MCF 10A (cell line): ENCODE measurements around the gene PRPF40B. TPM values are rescaled to one million over a fixed set of nuclear protein-coding genes. Genes with fewer than 3 reads are reported as not detected.
A peak's percentile ranks its signal among the peaks of the same experiment; 100 is the strongest.

Experiments used
- BruUV-seq: library from RNA; stranded (reverse); fragments of 400-500 nt; replicated peaks from 2 replicates; lab custom pipeline; 2021; lab: Mats Ljungman, UMichigan
- CTCF ChIA-PET: fragments of 300-600 bp; sonication (Branson Sonifier 250); formaldehyde crosslinking; extraction: SDS; loops from one replicate; lab custom pipeline; 2021; ENCODE audit warnings: antibody characterized with exemption, inconsistent platforms; lab: Yijun Ruan, JAX
- POLR2A ChIA-PET: fragments of 300-600, 350-650 bp; sonication (Branson Sonifier 250); formaldehyde crosslinking; extraction: SDS; loops from one replicate; lab custom pipeline; 2020; ENCODE audit warnings: antibody characterized with exemption, inconsistent platforms; lab: Yijun Ruan, JAX
- DNase-seq: peaks from one replicate; pipeline ENCODE4 v3.0.0-alpha.2; 2018; ENCODE audit not compliant: unreplicated experiment
- H3K27ac Mint-ChIP-seq: one replicate; pipeline ENCODE4 v1.8.0; 2022; ENCODE audit warnings: mild to moderate bottlenecking, low read depth, mixed read lengths; ENCODE audit not compliant: unreplicated experiment
- H3K27me3 Mint-ChIP-seq: one replicate; pipeline ENCODE4 v1.8.0; 2022; ENCODE audit warnings: mixed read lengths; ENCODE audit not compliant: insufficient read depth, unreplicated experiment
- H3K36me3 Mint-ChIP-seq: one replicate; pipeline ENCODE4 v1.8.0; 2022; ENCODE audit warnings: mild to moderate bottlenecking, moderate library complexity, mixed read lengths; ENCODE audit not compliant: insufficient read depth, unreplicated experiment
- H3K4me1 Mint-ChIP-seq: one replicate; pipeline ENCODE4 v1.8.0; 2022; ENCODE audit warnings: mixed read lengths; ENCODE audit not compliant: insufficient read depth, unreplicated experiment
- H3K4me3 Mint-ChIP-seq: one replicate; pipeline ENCODE4 v1.8.0; 2022; ENCODE audit warnings: mild to moderate bottlenecking, moderate library complexity, mixed read lengths; ENCODE audit not compliant: unreplicated experiment
- H3K9me3 Mint-ChIP-seq: one replicate; pipeline ENCODE4 v1.8.0; 2022; ENCODE audit warnings: mixed read lengths; ENCODE audit not compliant: unreplicated experiment
- CTCF ChIP-seq: fragments of 200-600 bp; IDR thresholded peaks from one replicate; pipeline ENCODE4 v1.8.0; 2022; ENCODE audit warnings: antibody characterized with exemption, mild to moderate bottlenecking; ENCODE audit not compliant: unreplicated experiment
- intact Hi-C: fragments of 100-400 bp; cut with micrococcal nuclease; formaldehyde crosslinking; loops from 2 replicates; pipeline ENCODE4 v1.14.1; 2022
- total RNA-seq: library from RNA; stranded (reverse); gene quantifications from 2 replicates; pipeline ENCODE4 v1.2.3, GENCODE V29; 2022

The PRPF40B gene
- total RNA-seq, 1 experiment from 2014 or later, result 48.5 TPM

- H3K27me3 Mint-ChIP-seq, result no peaks in the 10 kb centered on the region
- POLR2A ChIA-PET, result interaction anchor here (0.7 to 2.2 kb wide), 7 partner anchors 8 to 256 kb away, joined by 3 to 8 read pairs (median 3); partner anchors contain the start of gene TMBIM6
- BruUV-seq, result no TSS peak
- peak overlapping the region; percentile 85 for H3K27ac Mint-ChIP-seq
- CTCF ChIA-PET, result interaction anchor here (0.6 to 3.0 kb wide), 5 partner anchors 15 to 68 kb away, joined by 3 to 11 read pairs (median 7); no protein-coding TSS in a partner anchor
- no peak for DNase-seq
- H3K36me3 Mint-ChIP-seq, result no peaks in the 10 kb centered on the region
- H3K9me3 Mint-ChIP-seq, result no peaks in the 10 kb centered on the region
- peak overlapping the region; percentile 78 for H3K4me3 Mint-ChIP-seq
- intact Hi-C loops, result no loop called here
- no peak for TF ChIP-seq CTCF
- H3K4me1 Mint-ChIP-seq, result peaks cover 24% of the 10 kb centered on the region
Observed at GRCh38 chr12:49621651-49622500, 1.5 kb upstream of the PRPF40B start.

GRCh38 chr12:49622501-49623141 is 740 bp upstream of the PRPF40B start:
- BruUV-seq, result TSS peak; percentile 60
- no peak for DNase-seq
- Mint-ChIP-seq H3K9me3 (no peaks in the 10 kb centered on the region), H3K4me1 (peaks cover 24% of the 10 kb centered on the region), H3K4me3 (peak overlapping the region; percentile 78), H3K36me3 (no peaks in the 10 kb centered on the region), H3K27ac (peak overlapping the region; percentile 85), H3K27me3 (no peaks in the 10 kb centered on the region)
- intact Hi-C loops, result no loop called here
- CTCF ChIA-PET, result interaction anchor here (0.6 to 1.8 kb wide), 5 partner anchors 8 to 634 kb away, joined by 3 to 7 read pairs (median 4); no protein-coding TSS in a partner anchor
- no peak for TF ChIP-seq CTCF
- POLR2A ChIA-PET, result interaction anchor here (0.6 to 2.2 kb wide), 13 partner anchors 9 to 401 kb away, joined by 3 to 8 read pairs (median 3); partner anchors contain the start of genes FMNL3 and TMBIM6

- BruUV-seq, result TSS peak; percentile 15
- no peaks in the 10 kb centered on the region for H3K9me3 Mint-ChIP-seq
- POLR2A ChIA-PET, result interaction anchor here (0.6 to 1.5 kb wide), 6 partner anchors 12 to 1864 kb away, joined by 3 to 5 read pairs (median 4); partner anchors contain the start of gene TMBIM6
- H3K27ac Mint-ChIP-seq, result no peak overlapping the region
- peak; percentile 91 for DNase-seq
- H3K4me3 Mint-ChIP-seq, result peak overlapping the region; percentile 78
- CTCF ChIA-PET, result interaction anchor here (0.6 to 1.2 kb wide), 7 partner anchors 10 to 123 kb away, joined by 3 to 5 read pairs (median 4); no protein-coding TSS in a partner anchor
- intact Hi-C loops, result no loop called here
- no peaks in the 10 kb centered on the region for H3K27me3 Mint-ChIP-seq
- TF ChIP-seq CTCF, result no peak
- H3K4me1 Mint-ChIP-seq, result peaks cover 24% of the 10 kb centered on the region
- H3K36me3 Mint-ChIP-seq, result no peaks in the 10 kb centered on the region
Observed at GRCh38 chr12:49624921-49625577, 1.7 kb downstream of the PRPF40B start.
